GM23248 (cell line): ENCODE measurements around the gene CIB2. TPM values are rescaled to one million over a fixed set of nuclear protein-coding genes. Genes with fewer than 3 reads are reported as not detected.
A peak's percentile ranks its signal among the peaks of the same experiment; 100 is the strongest.

Experiments used
- DNase-seq: peaks from one replicate; pipeline ENCODE4 v3.0.0-alpha.2; 2015
- H2AFZ ChIP-seq: fragments of 200-600 bp; sonication (generic); 2 replicates; pipeline ENCODE4 v1.6.1; 2016; ENCODE audit warnings: antibody characterized with exemption
- H3F3A ChIP-seq: fragments of 200-600 bp; sonication (generic); 2 replicates; pipeline ENCODE4 v1.6.1; 2016; ENCODE audit warnings: mild to moderate bottlenecking, antibody characterized with exemption, mixed run types; ENCODE audit not compliant: insufficient read depth
- H3K27ac ChIP-seq: fragments of 200-600 bp; sonication (generic); 2 replicates; pipeline ENCODE4 v1.5.1; 2016; ENCODE audit warnings: mild to moderate bottlenecking
- H3K27me3 ChIP-seq: fragments of 200-600 bp; sonication (generic); replicated peaks from 2 replicates; pipeline ENCODE4 v1.6.1; 2016; ENCODE audit warnings: mild to moderate bottlenecking; ENCODE audit not compliant: insufficient read depth
- H3K36me3 ChIP-seq: fragments of 200-600 bp; sonication (generic); 2 replicates; pipeline ENCODE4 v1.6.1; 2016; ENCODE audit warnings: low read depth, mild to moderate bottlenecking
- H3K4me1 ChIP-seq: fragments of 200-600 bp; sonication (generic); 2 replicates; pipeline ENCODE4 v1.6.1; 2016; ENCODE audit warnings: mild to moderate bottlenecking; ENCODE audit not compliant: insufficient read depth
- H3K4me2 ChIP-seq: fragments of 200-600 bp; sonication (generic); one replicate; pipeline ENCODE4 v1.6.1; 2016; ENCODE audit warnings: mild to moderate bottlenecking; ENCODE audit not compliant: unreplicated experiment
- H3K4me3 ChIP-seq: fragments of 200-600 bp; sonication (generic); 2 replicates; pipeline ENCODE4 v1.5.1; 2016; ENCODE audit warnings: mild to moderate bottlenecking
- H3K79me2 ChIP-seq: fragments of 200-600 bp; sonication (generic); 2 replicates; pipeline ENCODE4 v1.6.1; 2016; ENCODE audit warnings: mild to moderate bottlenecking; ENCODE audit not compliant: insufficient read depth
- H3K9ac ChIP-seq: fragments of 200-600 bp; sonication (generic); 2 replicates; pipeline ENCODE4 v1.6.1; 2016; ENCODE audit warnings: mild to moderate bottlenecking
- H3K9me2 ChIP-seq: fragments of 200-600 bp; sonication (generic); 2 replicates; pipeline ENCODE4 v1.6.1; 2016; ENCODE audit warnings: mixed run types, mild to moderate bottlenecking, moderate library complexity; ENCODE audit not compliant: insufficient read depth
- H3K9me3 ChIP-seq: fragments of 200-600 bp; sonication (generic); one replicate; pipeline ENCODE4 v1.6.1; 2017; ENCODE audit warnings: low read depth
- H4K20me1 ChIP-seq: fragments of 200-600 bp; sonication (generic); 2 replicates; pipeline ENCODE4 v1.6.0; 2016; ENCODE audit not compliant: insufficient read depth
- EZH2 ChIP-seq: fragments of 200-600 bp; sonication (generic); IDR thresholded peaks from 2 replicates; pipeline ENCODE4 v1.6.1; 2018; ENCODE audit warnings: antibody characterized with exemption, mild to moderate bottlenecking; ENCODE audit not compliant: insufficient read depth, poor library complexity, severe bottlenecking
- EZH2phosphoT487 ChIP-seq: fragments of 200-600 bp; sonication (generic); IDR thresholded peaks from 2 replicates; pipeline ENCODE4 v1.6.1; 2018; ENCODE audit warnings: antibody characterized with exemption, moderate library complexity, mild to moderate bottlenecking, low read depth; ENCODE audit not compliant: insufficient read depth
- WGBS, 2 experiments: methylation state at CpG; one replicate each; pipeline ENCODE4 v1.1.6; 2015 to 2017; ENCODE audit warnings: low lambda C conversion rate in 2 of 2, low coverage in 1 of 2; ENCODE audit errors: missing lambda C conversion rate in 2 of 2; 5-methylcytosine and 5-hydroxymethylcytosine counted together
- in situ Hi-C: fragments of 300-500 bp; cut with MboI; formaldehyde crosslinking; loops from 2 replicates; pipeline ENCODE4 v1.15.0; 2020
- polyA plus RNA-seq: library from polyadenylated mRNA; unstranded; fragments of >200 nt; fragmentation: Nextera tagmentation; extraction: Ambion mirVana; gene quantifications from 2 replicates; pipeline ENCODE4 v1.2.1, GENCODE V29; 2016
- total RNA-seq: library from RNA; depleted of rRNA; stranded (reverse); fragments of >200 nt; shearing (Covaris generic); gene quantifications from 2 replicates; pipeline ENCODE4 v1.2.3, GENCODE V29; 2014

The CIB2 gene
- total and polyA plus RNA-seq, 2 experiments from 2014 or later, result 2.9 to 3.4 TPM

- H3K4me2 ChIP-seq, result peak overlapping the region; percentile 80
- H3K9me2 ChIP-seq, result no peaks in the 10 kb centered on the region
- 3 to 5% methylated on average over 6 of the region's 6 CpGs for WGBS, 2 experiments
- no peaks in the 10 kb centered on the region for H4K20me1 ChIP-seq
- peaks cover 87% of the 10 kb centered on the region for H3K79me2 ChIP-seq
- H3F3A ChIP-seq, result peaks cover 46% of the 10 kb centered on the region
- DNase-seq, result peak; percentile 76
- no peaks in the 10 kb centered on the region for H3K36me3 ChIP-seq
- H3K4me3 ChIP-seq, result peak overlapping the region; percentile 71
- in situ Hi-C loops, result no loop called here
- H3K9ac ChIP-seq, result peak overlapping the region; percentile 73
- no peak for TF ChIP-seq EZH2phosphoT487
- no peak for TF ChIP-seq EZH2
- H3K27ac ChIP-seq, result peak overlapping the region; percentile 55
- H2AFZ ChIP-seq, result no peak overlapping the region
- H3K4me1 ChIP-seq, result peaks cover 68% of the 10 kb centered on the region
- no peaks in the 10 kb centered on the region for H3K9me3 ChIP-seq
- no peaks in the 10 kb centered on the region for H3K27me3 ChIP-seq
Measured at GRCh38 chr15:78061963-78062427, 69.2 kb downstream of the CIB2 start.

GRCh38 chr15:78060232-78060631 lies 71.0 kb downstream of the CIB2 start:
- Histone ChIP-seq H3K9me3 (no peaks in the 10 kb centered on the region), H2AFZ (no peak overlapping the region), H3K9ac (no peak overlapping the region), H3F3A (peaks cover 30% of the 10 kb centered on the region), H3K79me2 (peaks cover 88% of the 10 kb centered on the region), H3K27ac (no peak overlapping the region), H3K4me2 (no peak overlapping the region), H3K27me3 (no peaks in the 10 kb centered on the region), H3K36me3 (no peaks in the 10 kb centered on the region), H4K20me1 (no peaks in the 10 kb centered on the region), H3K4me1 (peaks cover 65% of the 10 kb centered on the region), H3K9me2 (no peaks in the 10 kb centered on the region), H3K4me3 (no peak overlapping the region)
- WGBS, 2 experiments, result 93 to 97% methylated on average over 5 of the region's 5 CpGs
- in situ Hi-C loops, result no loop called here
- TF ChIP-seq EZH2, result no peak
- DNase-seq, result no peak

- 0 out of 2 replicates have a peak, but pooled peaks cover 3% of the 10 kb centered on the region for H4K20me1 ChIP-seq
- no peaks in the 10 kb centered on the region for H3K9me2 ChIP-seq
- H3K4me1 ChIP-seq, result peaks cover 55% of the 10 kb centered on the region
- peaks cover 97% of the 10 kb centered on the region for H3K79me2 ChIP-seq
- no peak overlapping the region for H3K9ac ChIP-seq
- DNase-seq, result peak; percentile 15
- H3F3A ChIP-seq, result peaks cover 21% of the 10 kb centered on the region
- H3K27ac ChIP-seq, result no peak overlapping the region
- H3K36me3 ChIP-seq, result no peaks in the 10 kb centered on the region
- in situ Hi-C loops, result no loop called here
- H3K4me3 ChIP-seq, result no peak overlapping the region
- TF ChIP-seq EZH2 (no peak), EZH2phosphoT487 (no peak)
- peak overlapping the region; percentile 11 for H3K4me2 ChIP-seq
- no peaks in the 10 kb centered on the region for H3K27me3 ChIP-seq
- 43 to 47% methylated on average over 3 of the region's 3 CpGs for WGBS, 2 experiments
- H2AFZ ChIP-seq, result no peak overlapping the region
- H3K9me3 ChIP-seq, result no peaks in the 10 kb centered on the region
Measured at GRCh38 chr15:78059110-78059839, 72.0 kb downstream of the CIB2 start.

- H3K4me2 ChIP-seq, result peak overlapping the region; percentile 11
- no peak overlapping the region for H3K9ac ChIP-seq
- peaks cover 97% of the 10 kb centered on the region for H3K79me2 ChIP-seq
- H3K9me2 ChIP-seq, result no peaks in the 10 kb centered on the region
- H4K20me1 ChIP-seq, result 0 out of 2 replicates have a peak, but pooled peaks cover 3% of the 10 kb centered on the region
- no peak overlapping the region for H3K4me3 ChIP-seq
- 0 out of 2 replicates have a peak, but pooled peaks cover 2% of the 10 kb centered on the region for H3K36me3 ChIP-seq
- peaks cover 47% of the 10 kb centered on the region for H3K4me1 ChIP-seq
- no peak overlapping the region for H3K27ac ChIP-seq
- DNase-seq, result no peak
- no peaks in the 10 kb centered on the region for H3K27me3 ChIP-seq
- peaks cover 13% of the 10 kb centered on the region; the same call in 1 of the 2 replicates for H3F3A ChIP-seq
- 56 to 58% methylated on average over 10 of the region's 10 CpGs for WGBS, 2 experiments
- TF ChIP-seq EZH2phosphoT487 (no peak), EZH2 (no peak)
- H3K9me3 ChIP-seq, result no peaks in the 10 kb centered on the region
- no peak overlapping the region for H2AFZ ChIP-seq
- in situ Hi-C loops, result no loop called here
Measured at GRCh38 chr15:78058401-78058935, 72.8 kb downstream of the CIB2 start.
